ENCODE measurements around the gene WSB1.
"Not testable (repeated sequence)": the region's sequence is repeated elsewhere in the genome, so short reads cannot be mapped to it uniquely, and the experiment has no call there.

WSB1 gene

DNA sequence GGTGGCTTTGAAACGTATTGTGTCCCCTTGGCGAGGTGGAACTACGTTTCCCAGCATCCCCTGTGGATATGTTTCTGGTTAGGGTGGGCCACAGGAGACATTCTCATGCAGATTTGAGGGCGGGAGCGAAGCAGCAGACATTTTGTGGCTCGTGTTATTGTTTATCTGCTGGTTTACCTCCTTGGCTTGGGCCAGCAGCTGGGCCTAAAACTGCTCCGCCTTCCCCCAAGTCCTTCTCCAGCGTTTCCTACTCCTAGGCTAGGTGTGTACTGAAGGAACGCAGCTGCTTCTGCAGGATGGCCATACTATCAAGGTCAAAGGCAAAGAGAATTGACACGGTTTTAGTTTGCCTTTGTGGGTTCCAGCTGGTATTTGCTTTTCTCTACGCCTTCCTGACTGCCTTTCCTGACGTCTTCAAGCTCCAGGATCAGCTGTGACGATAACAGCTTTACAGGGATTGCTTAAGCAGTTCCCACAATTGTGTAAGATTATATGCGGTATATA lies 17.2 kb upstream of the WSB1 start:
- FAIRE-seq (no peak), DNase-seq (ENCODE audit: insufficient read length, low spot score) (no peak)

- FAIRE-seq, result not testable (repeated sequence)
Observed at GRCh38 chr17:27279132-27279531, 14.8 kb upstream of the WSB1 start.

DNA sequence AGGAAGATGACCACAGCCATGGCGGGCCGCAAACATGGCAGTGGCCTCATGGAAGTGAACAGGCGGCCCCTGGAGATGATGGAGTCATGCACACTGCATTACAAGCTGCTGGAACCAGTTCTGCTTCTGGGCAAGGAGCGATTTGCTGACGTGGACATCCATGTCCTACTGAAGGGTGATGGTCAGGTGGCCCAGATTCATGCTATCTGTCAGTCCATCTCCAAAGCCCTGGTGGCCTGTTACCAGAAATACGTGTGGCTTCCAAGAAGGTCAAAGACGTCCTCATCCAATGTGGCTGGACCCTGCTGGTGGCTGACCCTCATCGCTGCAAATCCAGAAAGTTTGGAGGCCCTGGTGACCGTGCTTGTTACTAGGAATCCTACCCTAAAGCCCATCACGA lies 13.4 kb upstream of the WSB1 start:
- DNase-seq (ENCODE audit: insufficient read length, low spot score) (no peak), FAIRE-seq (no peak)

More at GRCh38 chr17:27279132-27279531, 14.8 kb upstream of the WSB1 start:
- DNase-seq (ENCODE audit: insufficient read length, low spot score), result not testable (repeated sequence)

- FAIRE-seq (no peak), DNase-seq (ENCODE audit: insufficient read length, low spot score) (no peak)
Observed at GRCh38 chr17:27281438-27281837, 12.5 kb upstream of the WSB1 start.

- DNase-seq (ENCODE audit: insufficient read length, low spot score), result no peak
- no peak for FAIRE-seq
Observed at GRCh38 chr17:27282054-27282551, 11.8 kb upstream of the WSB1 start.

GRCh38 chr17:27283060-27283459 lies 10.9 kb upstream of the WSB1 start:
- DNase-seq (ENCODE audit: insufficient read length, low spot score) (no peak), FAIRE-seq (no peak)

DNA sequence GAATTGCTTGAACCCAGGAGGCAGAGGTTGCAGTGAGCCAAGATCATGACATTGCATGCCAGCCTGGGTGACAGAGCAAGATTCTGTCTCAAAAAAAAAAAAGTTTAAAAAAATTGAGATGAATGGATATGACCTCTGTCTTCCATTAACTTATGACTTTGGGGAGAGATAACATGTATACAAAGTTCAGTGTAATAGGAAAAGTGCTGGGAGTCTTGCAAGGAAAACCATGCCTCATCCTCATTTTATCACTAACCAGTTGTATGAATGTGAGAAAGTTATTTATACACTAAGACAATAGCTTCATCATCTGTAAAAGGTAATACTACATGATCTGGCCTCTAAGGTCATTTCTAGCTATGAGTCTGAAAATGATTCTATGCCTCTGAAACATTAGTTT lies 10.2 kb upstream of the WSB1 start:
- DNase-seq (ENCODE audit: insufficient read length, low spot score) (no peak), FAIRE-seq (no peak)

DNA sequence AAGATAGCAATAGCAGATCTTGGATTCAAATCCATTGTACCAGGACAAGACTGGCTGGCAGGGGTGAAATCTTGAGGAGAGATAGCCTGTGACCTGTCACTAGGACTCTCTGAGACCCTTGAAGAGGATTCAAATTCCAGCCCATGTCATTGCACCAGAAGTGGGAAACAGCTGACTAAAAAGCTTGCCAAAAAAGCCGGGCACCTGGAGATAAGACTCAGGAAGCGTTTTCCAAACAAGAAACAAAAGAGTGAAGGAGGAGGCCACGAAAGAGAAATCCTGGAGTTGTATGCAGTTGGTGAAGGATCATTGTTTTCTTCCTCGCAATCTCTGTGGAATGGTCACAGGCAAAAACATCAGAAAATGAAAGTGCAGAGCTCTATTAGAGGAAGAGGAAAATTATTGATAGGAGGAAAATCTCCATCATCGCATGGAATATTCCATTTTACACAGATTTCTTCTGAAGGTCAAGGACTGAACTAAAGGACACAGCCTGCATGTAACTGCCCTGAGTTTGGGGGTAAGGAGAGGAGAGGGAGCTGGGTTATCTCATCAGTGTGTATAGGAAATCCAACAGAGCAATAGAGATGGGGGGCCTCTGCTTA lies 9.0 kb upstream of the WSB1 start:
- FAIRE-seq (no peak), DNase-seq (ENCODE audit: insufficient read length, low spot score) (no peak)

GRCh38 chr17:27285516-27285915 lies 8.4 kb upstream of the WSB1 start:
- DNase-seq (ENCODE audit: insufficient read length, low spot score), result no peak
- FAIRE-seq, result no peak

DNA sequence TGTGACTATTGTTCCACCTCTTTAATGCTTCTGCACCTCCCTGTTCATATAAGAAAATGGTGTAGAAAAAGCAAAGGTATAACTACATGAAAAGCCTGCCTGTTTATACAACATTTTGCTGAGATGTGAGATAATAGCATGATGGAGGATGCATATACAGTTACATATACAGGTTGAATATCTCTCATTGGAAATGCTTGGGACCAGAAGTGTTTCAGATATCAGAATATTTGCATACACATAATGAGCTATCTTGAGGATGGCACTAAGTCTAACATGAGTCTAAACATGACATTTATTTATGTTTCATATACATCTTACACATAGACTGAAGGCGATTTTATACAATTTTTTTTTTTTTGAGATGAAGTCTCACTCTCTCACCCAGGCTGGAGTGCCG lies 5.7 kb upstream of the WSB1 start:
- DNase-seq (ENCODE audit: insufficient read length, low spot score), result no peak
- no peak for FAIRE-seq

GRCh38 chr17:27289856-27290255 lies 4.1 kb upstream of the WSB1 start:
- DNase-seq (ENCODE audit: insufficient read length, low spot score) (no peak), FAIRE-seq (no peak)

- DNase-seq (ENCODE audit: insufficient read length, low spot score), result no peak
- no peak for FAIRE-seq
Observed at GRCh38 chr17:27290916-27291598, 2.9 kb upstream of the WSB1 start.

DNA sequence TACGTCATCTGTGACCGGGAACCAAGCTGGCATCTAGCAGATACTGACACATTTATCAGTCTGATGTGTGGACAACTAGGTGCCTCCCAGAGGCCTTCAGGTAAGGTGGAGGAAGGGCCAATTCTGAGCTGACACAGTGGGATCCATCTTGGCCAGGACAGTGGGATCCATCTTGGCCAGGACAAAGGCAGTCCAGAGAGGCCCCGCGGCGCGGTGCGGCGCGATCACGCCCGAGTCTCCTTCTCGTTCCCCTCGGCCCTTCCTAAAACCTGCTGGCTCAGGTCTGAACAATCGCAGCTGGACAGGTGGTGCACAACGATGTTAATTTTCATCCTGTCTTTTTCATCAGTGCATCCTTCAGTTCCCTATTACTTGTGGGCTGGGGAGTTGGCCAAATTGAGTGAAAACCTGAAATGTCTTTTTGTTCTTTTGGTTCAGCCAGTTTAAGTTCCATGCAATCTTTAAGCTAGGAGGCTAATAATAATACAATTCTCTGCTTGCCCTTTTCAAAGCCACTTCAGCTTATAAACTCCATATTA lies 486 bp upstream of the WSB1 start:
- DNase-seq (ENCODE audit: insufficient read length, low spot score) (no peak), FAIRE-seq (no peak)

GRCh38 chr17:27294689-27295630 lies 1.0 kb downstream of the WSB1 start:
- DNase-seq (ENCODE audit: insufficient read length, low spot score) (peak; percentile 75), FAIRE-seq (no peak)

DNA sequence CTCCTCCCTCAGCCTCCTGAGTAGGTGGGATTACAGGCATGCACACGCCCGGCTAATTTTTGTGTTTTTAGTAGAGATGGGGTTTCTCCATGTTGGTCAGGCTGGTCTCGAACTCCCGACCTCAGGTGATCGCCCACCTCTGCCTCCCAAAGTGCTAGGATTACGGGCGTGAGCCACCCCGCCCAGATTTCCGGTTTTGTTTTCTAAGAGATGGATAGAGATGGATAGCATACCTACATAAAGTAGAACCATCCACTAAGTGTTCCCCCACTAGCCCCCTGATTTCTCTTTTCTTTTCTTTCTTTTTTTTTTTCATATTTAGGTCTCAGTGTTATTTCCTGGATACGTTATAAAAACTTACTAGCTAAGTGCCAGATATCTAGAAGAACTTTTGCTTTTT lies 2.0 kb downstream of the WSB1 start:
- FAIRE-seq, result no peak

GRCh38 chr17:27296428-27296979 lies 2.6 kb downstream of the WSB1 start:
- FAIRE-seq (no peak), DNase-seq (ENCODE audit: insufficient read length, low spot score) (no peak)

More for the DNA sequence above, 2.0 kb downstream of the WSB1 start:
- DNase-seq (ENCODE audit: insufficient read length, low spot score), result no peak

GRCh38 chr17:27299384-27300049 lies 5.6 kb downstream of the WSB1 start:
- DNase-seq (ENCODE audit: insufficient read length, low spot score), result no peak
- no peak for FAIRE-seq

GRCh38 chr17:27303734-27304133 lies 9.8 kb downstream of the WSB1 start:
- no peak for FAIRE-seq
- DNase-seq (ENCODE audit: insufficient read length, low spot score), result no peak

GRCh38 chr17:27306276-27306835 lies 12.4 kb downstream of the WSB1 start:
- no peak for DNase-seq (ENCODE audit: insufficient read length, low spot score)
- no peak for FAIRE-seq
